Ishikawa (cell line): ENCODE data around the gene KCNA2.

Source experiments
- CEBPB ChIP-seq: IDR thresholded peaks from 2 replicates; pipeline ENCODE4 v1.6.1; 2012
- CREB1 ChIP-seq: IDR thresholded peaks from 2 replicates; pipeline ENCODE4 v1.6.1; 2012; ENCODE audit warnings: low read depth
- EGR1 ChIP-seq: IDR thresholded peaks from 2 replicates; pipeline ENCODE4 v1.6.1; 2012
- EP300 ChIP-seq: IDR thresholded peaks from 2 replicates; pipeline ENCODE4 v1.6.1; 2012; ENCODE audit warnings: borderline replicate concordance
- FOXM1 ChIP-seq: IDR thresholded peaks from 2 replicates; pipeline ENCODE4 v1.6.1; 2012; ENCODE audit warnings: low read depth, borderline replicate concordance
- NFIC ChIP-seq: IDR thresholded peaks from 2 replicates; pipeline ENCODE4 v1.6.1; 2012
- TAF1 ChIP-seq: IDR thresholded peaks from 2 replicates; pipeline ENCODE4 v1.6.1; 2012; ENCODE audit warnings: low read depth, mild to moderate bottlenecking
- TCF12 ChIP-seq: IDR thresholded peaks from 2 replicates; pipeline ENCODE4 v1.6.1; 2012; ENCODE audit warnings: low read depth
- TEAD4 ChIP-seq: IDR thresholded peaks from 2 replicates; pipeline ENCODE4 v1.6.1; 2012
- YY1 ChIP-seq: IDR thresholded peaks from 2 replicates; pipeline ENCODE4 v1.6.1; 2012; ENCODE audit warnings: low read depth
- ZBTB7A ChIP-seq: IDR thresholded peaks from 2 replicates; pipeline ENCODE4 v1.6.1; 2012; ENCODE audit warnings: low read depth

DNA sequence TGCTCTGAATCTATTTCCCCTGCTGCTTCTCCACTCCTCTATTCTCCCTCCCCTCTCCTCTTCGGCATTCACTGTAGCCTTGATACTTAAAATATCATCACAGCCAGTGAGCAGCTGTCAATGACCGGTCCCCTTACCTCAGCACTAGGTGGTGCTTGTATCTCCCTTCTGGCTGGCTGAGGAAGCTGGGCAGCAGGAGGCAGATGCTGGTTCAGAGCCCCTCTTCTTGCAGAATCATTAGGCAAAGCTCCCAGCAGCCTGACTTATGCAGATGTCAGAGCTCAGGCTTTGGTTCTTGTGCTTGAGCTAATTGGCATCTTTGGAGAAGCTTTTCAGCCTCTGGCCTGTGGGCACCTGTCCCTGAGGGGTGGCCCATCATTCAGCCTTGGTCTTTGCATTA lies 31.9 kb upstream of the KCNA2 start:
- TF ChIP-seq YY1 (no peak), TCF12 (no peak), TAF1 (no peak), TEAD4 (no peak), EP300 (no peak), NFIC (no peak), EGR1 (no peak), CREB1 (no peak), CEBPB (no peak), FOXM1 (no peak), ZBTB7A (no peak)
